UCSD-AML1 (cell line): ENCODE measurements around the gene ICAM5.
"Not testable (repeated sequence)": the region's sequence is repeated elsewhere in the genome, so short reads cannot be mapped to it uniquely, and the experiment has no call there.

Experiments used
- DNase-seq: peaks from one replicate; lab custom pipeline; 2025; ENCODE audit not compliant: unreplicated experiment; lab: John Stamatoyannopoulos, UW

Gene ICAM5

GRCh38 chr19:10336725-10337124, 47.0 kb downstream of the ICAM5 start:
- DNase-seq: not testable (repeated sequence)

GRCh38 chr19:10338940-10339339, 49.2 kb downstream of the ICAM5 start:
- no peak for DNase-seq

- peak; percentile 75 for DNase-seq
Observed at GRCh38 chr19:10339380-10339960, 49.7 kb downstream of the ICAM5 start, which contains the start of gene ICAM3. Gene ICAM3 (minus strand): TSS chr19:10339624. CDS start chr19:10339614, 10 bp downstream.

GRCh38 chr19:10339977-10340376, 50.2 kb downstream of the ICAM5 start:
- DNase-seq: no peak

DNA sequence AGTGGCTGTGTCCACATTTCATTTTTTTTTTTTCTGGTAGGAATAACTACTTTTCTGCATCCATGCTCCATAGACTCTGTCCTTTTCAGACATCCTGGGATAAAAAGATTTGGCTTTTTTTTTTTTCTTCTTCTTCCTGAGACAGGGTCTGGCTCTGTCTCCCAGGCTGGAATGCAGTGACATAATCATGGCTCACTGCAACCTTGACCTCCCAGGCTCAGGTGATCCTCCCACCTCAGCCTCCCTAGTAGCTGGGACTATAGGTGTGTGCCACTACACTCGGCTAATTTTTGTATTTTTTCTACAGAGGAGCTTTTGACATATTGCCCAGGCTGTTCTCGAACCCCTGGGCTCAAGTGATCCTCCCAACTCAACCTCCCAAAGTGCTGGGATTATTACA, 53.7 kb downstream of the ICAM5 start:
- DNase-seq: no peak

DNA sequence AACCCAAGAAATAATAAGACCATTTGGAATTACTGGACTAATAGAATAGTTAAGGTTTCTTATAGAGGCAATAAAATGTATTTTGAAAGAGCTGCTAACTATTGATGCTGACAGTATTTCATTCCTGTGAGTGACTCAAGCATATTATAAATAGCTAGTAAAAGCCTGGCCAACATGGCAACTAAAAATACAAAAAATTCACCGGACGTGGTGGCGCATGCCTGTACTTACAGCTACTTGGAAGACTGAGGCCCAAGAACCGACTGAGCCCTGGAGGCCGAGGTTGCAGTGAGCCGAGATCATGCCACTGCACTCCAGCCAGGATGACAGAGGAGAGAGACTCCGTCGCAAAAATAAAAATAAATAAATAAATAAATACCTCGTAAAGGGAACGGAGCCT, 55.0 kb downstream of the ICAM5 start:
- no peak for DNase-seq
